GM12873 (cell line): ENCODE measurements around the gene SIPA1L3.

Experiments
- CTCF ChIP-seq: IDR thresholded peaks from 2 replicates; pipeline ENCODE4 v1.5.1; 2012; ENCODE audit warnings: low read depth, mild to moderate bottlenecking, moderate library complexity, low read length, control low read depth; ENCODE audit not compliant: insufficient read depth; ENCODE audit errors: missing control alignments

SIPA1L3 gene

GRCh38 chr19:37941782-37942515 is 34.9 kb downstream of the SIPA1L3 start:
- TF ChIP-seq CTCF = no peak

GRCh38 chr19:37942516-37942902 is 35.5 kb downstream of the SIPA1L3 start:
- TF ChIP-seq CTCF = no peak

GRCh38 chr19:37943480-37943879 is 36.5 kb downstream of the SIPA1L3 start:
- no peak for TF ChIP-seq CTCF

GRCh38 chr19:37946132-37946531 is 39.1 kb downstream of the SIPA1L3 start:
- TF ChIP-seq CTCF = no peak

GRCh38 chr19:37947778-37948177 is 40.8 kb downstream of the SIPA1L3 start:
- no peak for TF ChIP-seq CTCF

GRCh38 chr19:37948362-37948761 is 41.4 kb downstream of the SIPA1L3 start:
- TF ChIP-seq CTCF = no peak

GRCh38 chr19:37950471-37951175 is 43.6 kb downstream of the SIPA1L3 start:
- TF ChIP-seq CTCF = no peak
